ENCODE data around the gene CDC45.

CDC45 gene

GRCh38 chr22:19516378-19517170, 36.9 kb downstream of the CDC45 start:
- DNase-seq (ENCODE audit: low read depth): no peak

DNA sequence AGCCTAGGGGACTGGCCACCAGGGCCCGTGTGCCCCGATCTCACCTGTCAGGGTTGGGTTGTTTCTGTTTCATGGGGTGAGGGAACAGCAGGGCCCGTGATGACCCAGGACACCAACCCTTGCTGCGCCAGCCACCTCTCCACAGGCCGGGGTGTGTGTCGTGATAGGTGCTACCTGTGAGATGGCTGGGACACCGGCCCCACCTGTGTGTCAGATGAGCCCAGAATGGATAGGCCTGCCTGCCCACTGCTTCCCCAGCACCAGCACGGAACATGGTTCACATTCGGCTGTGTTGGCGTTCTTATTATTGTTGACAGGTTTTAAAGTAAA, 37.4 kb downstream of the CDC45 start:
- DNase-seq (ENCODE audit: low read depth): no peak

DNA sequence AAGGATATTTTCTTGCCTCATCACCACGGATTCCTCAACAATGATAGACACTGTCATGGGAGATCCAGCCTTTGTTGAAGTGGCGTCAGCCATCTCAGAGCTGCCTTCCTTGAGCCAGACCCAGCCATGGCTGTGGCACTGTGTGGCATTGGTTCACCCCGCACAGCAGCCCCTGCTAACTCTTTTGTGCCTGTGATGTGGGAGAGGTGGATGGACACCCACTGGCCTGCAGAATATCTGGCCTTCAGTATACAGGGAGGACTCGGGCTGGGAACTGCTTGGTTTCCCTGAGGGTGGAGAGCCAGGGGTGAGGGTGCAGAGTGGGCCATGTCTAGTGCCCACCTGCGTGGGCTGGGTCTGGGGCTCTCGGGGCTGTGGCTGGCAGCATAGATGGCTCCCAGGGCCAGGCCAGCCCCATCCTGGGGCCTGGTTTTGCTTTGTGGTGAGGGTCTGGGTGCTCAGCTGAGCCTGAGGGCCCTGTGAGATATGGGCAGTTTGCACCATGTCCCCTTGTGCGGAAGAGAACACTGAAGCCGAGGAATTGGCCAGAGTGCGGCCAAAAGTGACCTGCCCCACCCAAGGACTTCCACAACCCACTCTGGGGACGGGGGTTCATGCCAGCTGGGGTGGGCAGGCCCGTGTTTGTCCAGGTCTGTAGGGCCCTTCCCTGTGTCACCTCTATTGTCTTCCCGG, 38.3 kb downstream of the CDC45 start:
- DNase-seq (ENCODE audit: low read depth): no peak

- DNase-seq (ENCODE audit: low read depth): no peak
Observed at GRCh38 chr22:19518635-19519034, 38.9 kb downstream of the CDC45 start.

- DNase-seq (ENCODE audit: low read depth): no peak
Observed at GRCh38 chr22:19519041-19519926, 39.6 kb downstream of the CDC45 start.

DNA sequence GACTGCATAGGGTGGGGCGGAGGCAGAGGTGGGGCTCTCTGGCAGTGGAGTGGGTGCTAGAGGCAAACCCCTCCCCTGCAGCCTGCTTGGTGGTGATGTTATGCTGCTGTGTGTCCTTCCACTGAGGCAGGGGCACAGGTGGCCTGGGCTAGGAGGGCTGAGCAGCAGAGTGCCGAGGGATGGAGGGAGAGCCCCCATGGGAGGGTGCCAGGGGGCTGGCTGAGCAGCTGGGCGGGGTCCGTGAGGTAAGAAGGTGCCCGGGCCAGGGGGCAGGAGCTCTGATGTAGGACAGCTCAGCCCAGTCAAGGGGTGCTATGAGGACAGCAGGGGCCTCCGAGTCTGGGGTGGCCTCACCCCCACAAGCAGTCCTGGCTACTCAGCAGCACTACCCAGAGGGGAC, 40.3 kb downstream of the CDC45 start:
- no peak for DNase-seq (ENCODE audit: low read depth)

DNA sequence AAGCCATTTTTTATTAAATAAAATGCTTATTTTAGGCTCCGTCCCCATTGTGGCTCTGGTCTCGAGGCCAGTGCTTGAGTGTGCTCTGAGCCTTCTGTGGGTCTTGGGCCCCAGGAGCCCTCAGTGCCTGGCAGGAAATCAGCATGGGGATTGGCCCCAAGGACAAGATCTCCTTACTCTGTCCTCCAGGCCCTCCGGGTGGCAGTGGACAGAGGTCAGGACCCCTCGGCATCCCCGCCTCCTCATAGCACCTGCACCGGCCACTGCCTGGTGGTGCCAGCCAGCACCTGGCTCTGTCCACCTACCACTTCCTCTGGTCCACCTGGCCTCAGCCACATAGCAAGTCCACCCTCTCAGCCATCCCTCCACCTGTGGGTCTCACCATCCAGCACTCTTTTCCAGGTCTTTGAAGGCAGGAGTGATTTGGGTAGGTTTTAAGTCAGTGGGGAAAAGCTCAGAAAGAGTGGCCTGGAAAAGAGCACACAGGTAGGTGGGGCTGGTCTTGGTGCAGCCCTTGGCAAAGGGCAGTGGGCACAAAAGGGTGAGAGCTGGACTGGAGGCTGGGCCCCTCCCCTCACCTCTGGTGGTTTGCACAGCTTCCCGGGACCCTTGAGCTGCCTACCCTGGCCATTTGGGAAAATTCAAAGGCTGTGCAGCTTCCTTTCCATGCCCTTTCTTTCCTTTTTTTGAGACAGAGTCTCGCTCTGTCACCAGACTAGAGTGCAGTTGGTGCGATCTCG, 41.0 kb downstream of the CDC45 start:
- DNase-seq (ENCODE audit: low read depth): no peak

- no peak for DNase-seq (ENCODE audit: low read depth)
Observed at GRCh38 chr22:19522190-19522880, 42.6 kb downstream of the CDC45 start.

- no peak for DNase-seq (ENCODE audit: low read depth)
Observed at GRCh38 chr22:19522881-19523239, 43.1 kb downstream of the CDC45 start.

GRCh38 chr22:19523240-19524169, 43.8 kb downstream of the CDC45 start:
- peak; percentile 7 for DNase-seq (ENCODE audit: low read depth)

DNA sequence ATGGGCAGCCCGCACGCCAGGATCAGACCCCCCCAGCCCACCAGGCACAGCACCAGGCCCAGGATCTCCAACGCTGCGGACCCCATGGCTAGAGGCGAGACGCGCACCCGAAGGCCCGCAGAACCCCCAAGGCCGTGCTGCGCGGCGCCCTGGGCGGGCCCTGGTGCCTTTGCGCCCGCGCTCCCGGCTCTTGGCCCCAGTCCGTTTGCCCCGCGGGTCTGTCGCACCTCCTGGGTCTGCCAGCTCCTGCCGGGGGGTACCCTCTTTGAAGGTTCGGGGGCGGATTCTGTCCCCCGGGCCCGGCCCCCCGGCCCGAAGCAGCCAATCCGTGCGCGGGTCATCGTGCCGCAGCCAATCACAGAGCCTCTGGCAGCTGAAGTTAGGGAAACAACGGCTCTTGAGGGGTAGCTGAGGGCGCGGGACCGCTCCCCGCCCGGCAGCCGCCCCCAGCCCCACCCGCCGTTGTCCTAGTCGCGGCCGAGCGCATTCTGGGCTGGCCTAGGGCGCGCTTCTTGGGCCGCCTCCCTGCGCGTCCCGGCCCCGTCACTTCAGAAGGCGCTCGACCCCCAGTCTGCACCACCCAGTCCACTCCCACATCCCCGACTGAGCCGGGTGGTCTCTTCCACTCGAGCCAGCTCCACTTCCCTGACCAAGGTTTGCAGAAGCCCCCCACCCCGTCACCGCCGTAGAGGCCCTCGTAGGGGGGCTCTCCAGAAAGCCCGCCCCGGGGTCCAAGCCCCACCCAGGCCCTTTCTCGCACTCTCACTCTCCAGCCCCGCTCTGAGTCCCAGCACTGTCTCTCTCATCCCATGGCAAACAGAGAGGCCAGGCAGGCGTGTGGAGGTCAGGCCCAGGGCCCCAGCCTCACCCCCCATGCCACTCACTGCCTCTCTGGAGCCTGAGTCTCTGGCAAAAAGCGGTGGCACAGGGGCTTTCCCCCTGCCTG, 44.7 kb downstream of the CDC45 start, which contains the start of gene CLDN5:
Gene CLDN5 (minus strand): TSS at position 241 of the 946 bp plus-strand sequence. CDS start 155 bp downstream, at position 86.
- DNase-seq (ENCODE audit: low read depth): no peak

- DNase-seq (ENCODE audit: low read depth): no peak
Observed at GRCh38 chr22:19525116-19525660, 45.5 kb downstream of the CDC45 start.

DNA sequence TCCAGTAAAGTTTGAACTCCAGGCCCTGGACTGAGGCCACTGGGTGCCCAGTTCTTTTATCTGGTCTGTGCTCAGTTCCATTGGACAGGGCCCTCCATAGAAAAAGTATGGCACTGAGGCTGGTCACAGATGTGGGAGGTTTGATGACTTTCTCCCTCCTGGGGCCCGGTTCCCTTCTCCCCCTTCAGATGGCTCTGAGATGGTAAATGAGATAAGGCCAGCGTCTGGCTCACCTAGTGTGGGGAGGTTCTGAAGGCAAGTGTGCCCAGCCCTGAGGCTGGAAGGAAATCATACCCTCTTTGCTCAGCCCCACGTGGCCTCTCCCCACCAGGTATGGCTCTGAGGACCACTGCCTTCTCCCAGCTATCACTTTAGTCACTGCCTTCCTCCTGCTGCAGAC, 45.9 kb downstream of the CDC45 start:
- no peak for DNase-seq (ENCODE audit: low read depth)

GRCh38 chr22:19526076-19526701, 46.5 kb downstream of the CDC45 start:
- no peak for DNase-seq (ENCODE audit: low read depth)

DNA sequence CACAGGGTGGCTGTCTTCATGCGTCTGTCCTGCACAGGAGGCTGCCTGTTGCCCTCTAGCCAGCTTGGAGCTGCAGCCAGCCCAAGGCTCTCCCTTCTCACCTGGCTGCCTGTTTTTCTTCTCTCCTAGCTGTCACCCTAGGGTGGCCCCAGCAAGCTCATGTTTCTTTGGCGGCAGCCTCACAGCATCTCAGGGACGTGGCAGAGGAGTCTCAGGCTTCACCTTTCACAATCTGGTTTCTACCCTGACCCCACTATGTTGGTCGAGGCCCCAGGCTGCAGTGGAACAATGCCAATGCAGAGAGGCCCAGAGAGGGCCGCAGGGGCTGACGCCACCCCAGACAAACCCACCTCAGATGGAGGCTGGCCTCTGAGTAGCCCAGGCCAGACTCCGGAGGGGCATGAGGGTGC, 47.0 kb downstream of the CDC45 start:
- no peak for DNase-seq (ENCODE audit: low read depth)

DNA sequence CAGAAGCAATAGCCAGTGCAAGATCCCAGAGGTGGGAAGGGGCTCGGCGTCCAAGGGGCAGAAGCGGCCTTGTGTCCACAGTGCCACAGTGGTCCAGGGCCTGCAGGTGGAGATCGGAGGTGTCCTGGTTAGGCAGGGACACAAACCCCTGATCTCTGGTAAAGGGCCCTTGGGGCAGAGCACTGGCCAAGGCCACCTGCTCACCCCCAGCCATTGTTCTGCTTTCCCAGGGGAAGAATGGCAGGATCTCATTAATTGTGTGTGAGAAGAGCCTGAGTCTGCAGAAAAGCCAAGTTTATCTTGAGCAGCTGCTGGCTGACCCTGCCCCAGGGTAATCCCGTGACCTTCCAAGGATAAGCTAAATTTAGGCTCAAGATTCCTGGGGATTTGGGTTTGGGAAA, 47.6 kb downstream of the CDC45 start:
- DNase-seq (ENCODE audit: low read depth): no peak

GRCh38 chr22:19527861-19528417, 48.2 kb downstream of the CDC45 start:
- DNase-seq (ENCODE audit: low read depth): no peak

GRCh38 chr22:19529811-19530210, 50.1 kb downstream of the CDC45 start:
- DNase-seq (ENCODE audit: low read depth): no peak
